GM21390 (cell line): ENCODE data around the gene NSD1.
"Not testable (repeated sequence)": the region's sequence is repeated elsewhere in the genome, so short reads cannot be mapped to it uniquely, and the experiment has no call there.

Experiments
- ATAC-seq: cut with Tn5 transposase; IDR thresholded peaks from one replicate; pipeline ENCODE4 v1.9.1; 2021; ENCODE audit not compliant: unreplicated experiment

The NSD1 gene

GRCh38 chr5:177338251-177339106 is 204.9 kb downstream of the NSD1 start:
- no peak for ATAC-seq

- ATAC-seq = no peak
Observed at GRCh38 chr5:177339107-177339638, 205.6 kb downstream of the NSD1 start.

GRCh38 chr5:177343000-177343399 is 209.4 kb downstream of the NSD1 start:
- ATAC-seq = not testable (repeated sequence)

- ATAC-seq = no peak
Observed at GRCh38 chr5:177343777-177344176, 210.2 kb downstream of the NSD1 start.

- no peak for ATAC-seq
Observed at GRCh38 chr5:177344891-177345290, 211.3 kb downstream of the NSD1 start.

- ATAC-seq = no peak
Observed at GRCh38 chr5:177346820-177347219, 213.2 kb downstream of the NSD1 start.

- ATAC-seq = no peak
Observed at GRCh38 chr5:177347699-177348098, 214.1 kb downstream of the NSD1 start.

- no peak for ATAC-seq
Observed at GRCh38 chr5:177349362-177349647, 215.7 kb downstream of the NSD1 start.

- ATAC-seq = no peak
Observed at GRCh38 chr5:177349762-177350161, 216.2 kb downstream of the NSD1 start.
